CD4-positive, alpha-beta T cell (primary cell): Measurements from ENCODE around the gene GRK3. TPM values are rescaled to one million over a fixed set of nuclear protein-coding genes. Genes with fewer than 3 reads are reported as not detected.

Source experiments
- ATAC-seq: fragments of 200-7000 bp; cut with Tn5 transposase; one replicate; pipeline ENCODE4 v1.10.0; 2022; ENCODE audit warnings: mild to moderate bottlenecking; ENCODE audit not compliant: poor library complexity
- CTCF ChIA-PET: fragments of 350-600 bp; sonication (Branson Sonifier 250); formaldehyde crosslinking; loops from one replicate; lab custom pipeline; 2021; ENCODE audit warnings: antibody characterized with exemption, inconsistent platforms; lab: Charles Lee
- POLR2A ChIA-PET: fragments of 350-600 bp; sonication (Branson Sonifier 250); formaldehyde crosslinking; loops from one replicate; lab custom pipeline; 2021; ENCODE audit warnings: antibody characterized with exemption, inconsistent platforms; lab: Charles Lee
- DNase-seq, 14 experiments: peaks; one replicate each; pipeline ENCODE4 v3.0.0-alpha.2; 2013 to 2020; ENCODE audit warnings: mixed read lengths in 2 of 14
- H3K27ac ChIP-seq, 2 donors: one replicate each; pipeline versions ENCODE4 v1.5.1 to v1.7.0; 2013; ENCODE audit warnings: low read length in 2 of 2, low read depth in 1 of 2, mild to moderate bottlenecking in 1 of 2
- H3K27me3 ChIP-seq, 2 experiments: 1 replicate in 1 of 2; 2 replicates in 1 of 2; pipeline versions ENCODE4 v1.6.1 to v1.7.0; 2013; ENCODE audit warnings: low read length in 2 of 2, control low read depth in 1 of 2, mild to moderate bottlenecking in 1 of 2, moderate library complexity in 1 of 2; ENCODE audit not compliant: insufficient read depth in 2 of 2, control insufficient read depth in 1 of 2
- H3K36me3 ChIP-seq: one replicate; pipeline ENCODE4 v1.6.1; 2013; ENCODE audit warnings: low read length, control low read depth; ENCODE audit not compliant: insufficient read depth
- H3K4me1 ChIP-seq: one replicate; pipeline ENCODE4 v1.6.1; 2013; ENCODE audit warnings: low read length, control low read depth; ENCODE audit not compliant: insufficient read depth
- H3K4me3 ChIP-seq: one replicate; pipeline ENCODE4 v1.5.1; 2013; ENCODE audit warnings: mild to moderate bottlenecking, low read length, moderate library complexity
- H3K9me3 ChIP-seq, 2 experiments: 1 replicate in 1 of 2; 2 replicates in 1 of 2; pipeline versions ENCODE4 v1.6.1 to v1.7.0; 2013; ENCODE audit warnings: low read length in 2 of 2, mild to moderate bottlenecking in 2 of 2, control low read depth in 1 of 2, moderate library complexity in 1 of 2; ENCODE audit not compliant: control insufficient read depth in 1 of 2, insufficient read depth in 1 of 2
- H3K27ac Mint-ChIP-seq: one replicate; pipeline ENCODE4 v1.8.0; 2020; ENCODE audit warnings: mixed read lengths
- H3K27me3 Mint-ChIP-seq: one replicate; pipeline ENCODE4 v1.8.0; 2021; ENCODE audit warnings: mixed read lengths
- H3K36me3 Mint-ChIP-seq: one replicate; pipeline ENCODE4 v1.8.0; 2021; ENCODE audit warnings: low read depth, mixed read lengths
- H3K4me1 Mint-ChIP-seq: one replicate; pipeline ENCODE4 v1.8.0; 2021; ENCODE audit warnings: low read depth, mixed read lengths
- H3K4me3 Mint-ChIP-seq: one replicate; pipeline ENCODE4 v1.8.0; 2020; ENCODE audit warnings: mild to moderate bottlenecking, mixed read lengths
- H3K9me3 Mint-ChIP-seq: one replicate; pipeline ENCODE4 v1.8.0; 2020; ENCODE audit warnings: mixed read lengths
- CTCF ChIP-seq: fragments of 200-600 bp; IDR thresholded peaks from one replicate; pipeline ENCODE4 v1.8.0; 2022; ENCODE audit warnings: antibody characterized with exemption, mild to moderate bottlenecking
- intact Hi-C, 2 experiments: fragments of 100-400 bp; cut with DNase I in 1 of 2; cut with micrococcal nuclease in 1 of 2; formaldehyde crosslinking; loops; one replicate each; pipeline versions ENCODE4 v1.15.1 to v1.9.0; 2023 to 2025; cut with DNase I, micrococcal nuclease
- total RNA-seq, 174 experiments: library from RNA in 2 of 174; stranded (reverse) in 2 of 174; gene quantifications; one replicate each; pipeline ENCODE4 v1.2.3 and lab custom pipeline; 2021 to 2026

Gene GRK3
- total RNA-seq, 2 experiments from 2014 or later = 1.7 to 2.0 TPM

GRCh38 chr22:25534724-25535123, 29.8 kb upstream of the GRK3 start:
- POLR2A ChIA-PET = no interaction called here
- Histone ChIP-seq H3K4me1 (no peaks in the 10 kb centered on the region), H3K4me3 (no peak overlapping the region), H3K9me3 (no peaks in the 10 kb centered on the region), H3K27me3 (no peaks in the 10 kb centered on the region), H3K36me3 (no peaks in the 10 kb centered on the region), H3K27ac (no peak overlapping the region)
- no peaks in the 10 kb centered on the region for H3K36me3 Mint-ChIP-seq
- DNase-seq = no peak
- CTCF ChIA-PET = no interaction called here
- no peaks in the 10 kb centered on the region for H3K4me1 Mint-ChIP-seq
- ATAC-seq = no peak
- intact Hi-C loops = loop anchor here in 1 of 2 experiments (5.0 kb wide), 1 partner anchor 48 kb away; no protein-coding TSS in a partner anchor
- TF ChIP-seq CTCF = no peak
- peaks cover 2% of the 10 kb centered on the region for H3K9me3 Mint-ChIP-seq
- H3K27me3 Mint-ChIP-seq = peaks cover 7% of the 10 kb centered on the region
- no peak overlapping the region for H3K27ac Mint-ChIP-seq
- no peak overlapping the region for H3K4me3 Mint-ChIP-seq

- no peak overlapping the region for H3K27ac ChIP-seq
- POLR2A ChIA-PET = no interaction called here
- H3K4me1 ChIP-seq = no peaks in the 10 kb centered on the region
- intact Hi-C loops = loop anchor here in 1 of 2 experiments (5.0 kb wide), 1 partner anchor 46 kb away; no protein-coding TSS in a partner anchor
- no peak for TF ChIP-seq CTCF
- ATAC-seq (no peak), DNase-seq (no peak)
- no peaks in the 10 kb centered on the region for H3K27me3 Mint-ChIP-seq
- H3K27me3 ChIP-seq = no peaks in the 10 kb centered on the region
- H3K9me3 Mint-ChIP-seq = peaks cover 2% of the 10 kb centered on the region
- no peaks in the 10 kb centered on the region for H3K36me3 Mint-ChIP-seq
- H3K27ac Mint-ChIP-seq = no peak overlapping the region
- no peaks in the 10 kb centered on the region for H3K9me3 ChIP-seq
- no peak overlapping the region for H3K4me3 ChIP-seq
- H3K36me3 ChIP-seq = no peaks in the 10 kb centered on the region
- H3K4me1 Mint-ChIP-seq = no peaks in the 10 kb centered on the region
- CTCF ChIA-PET = no interaction called here
- no peak overlapping the region for H3K4me3 Mint-ChIP-seq
Measured at GRCh38 chr22:25536589-25536988, 27.9 kb upstream of the GRK3 start.

GRCh38 chr22:25540166-25540907, 24.1 kb upstream of the GRK3 start:
- H3K4me3 ChIP-seq = no peak overlapping the region
- Mint-ChIP-seq H3K27me3 (no peaks in the 10 kb centered on the region), H3K4me3 (no peak overlapping the region), H3K27ac (no peak overlapping the region), H3K4me1 (no peaks in the 10 kb centered on the region), H3K36me3 (no peaks in the 10 kb centered on the region), H3K9me3 (peaks cover 2% of the 10 kb centered on the region)
- ChIA-PET CTCF (no interaction called here), POLR2A (no interaction called here)
- DNase-seq (no peak), ATAC-seq (no peak)
- H3K27ac ChIP-seq = no peak overlapping the region
- H3K36me3 ChIP-seq = no peaks in the 10 kb centered on the region
- H3K27me3 ChIP-seq = no peaks in the 10 kb centered on the region
- TF ChIP-seq CTCF = no peak
- intact Hi-C loops = no loop called here
- H3K4me1 ChIP-seq = no peaks in the 10 kb centered on the region
- no peaks in the 10 kb centered on the region for H3K9me3 ChIP-seq
